ENCODE measurements around the gene ATP11A.
"Not testable (repeated sequence)": the region's sequence is repeated elsewhere in the genome, so short reads cannot be mapped to it uniquely, and the experiment has no call there.

ATP11A gene

GRCh38 chr13:112672651-112673284, 17.1 kb upstream of the ATP11A start:
- no peaks in the 10 kb centered on the region for H3K36me3 ChIP-seq (replicated peaks)
- no peak for DNase-seq
- no peak overlapping the region for H3K27ac ChIP-seq
- peaks cover 3% of the 10 kb centered on the region for H3K27me3 ChIP-seq (replicated peaks)
- in situ Hi-C loops (cut with HindIII; ENCODE audit: low pct_ligation_motif_present, low sequenced_read_pairs), result no loop called here
- no peak overlapping the region for H3K4me3 ChIP-seq (ENCODE audit: low read depth, low read length)
- no peak for TF ChIP-seq CTCF (IDR thresholded peaks at IDR 0.05; ENCODE audit: low read depth, low read length, missing control alignments)

- in situ Hi-C loops (cut with HindIII; ENCODE audit: low pct_ligation_motif_present, low sequenced_read_pairs), result no loop called here
- no peak for DNase-seq
- Histone ChIP-seq H3K36me3 (replicated peaks) (no peaks in the 10 kb centered on the region), H3K27ac (no peak overlapping the region), H3K4me3 (ENCODE audit: low read depth, low read length) (no peak overlapping the region), H3K27me3 (replicated peaks) (no peaks in the 10 kb centered on the region)
- no peak for TF ChIP-seq CTCF (IDR thresholded peaks at IDR 0.05; ENCODE audit: low read depth, low read length, missing control alignments)
Measured at GRCh38 chr13:112674412-112675365, 15.1 kb upstream of the ATP11A start.

GRCh38 chr13:112675366-112675756, 14.5 kb upstream of the ATP11A start:
- no peaks in the 10 kb centered on the region for H3K27me3 ChIP-seq (replicated peaks)
- H3K36me3 ChIP-seq (replicated peaks), result no peaks in the 10 kb centered on the region
- H3K27ac ChIP-seq, result no peak overlapping the region
- in situ Hi-C loops (cut with HindIII; ENCODE audit: low pct_ligation_motif_present, low sequenced_read_pairs), result no loop called here
- TF ChIP-seq CTCF (IDR thresholded peaks at IDR 0.05; ENCODE audit: low read depth, low read length, missing control alignments), result no peak
- H3K4me3 ChIP-seq (ENCODE audit: low read depth, low read length), result no peak overlapping the region
- no peak for DNase-seq

- H3K27ac ChIP-seq; H3K36me3 ChIP-seq (replicated peaks); DNase-seq; H3K4me3 ChIP-seq (ENCODE audit: low read depth, low read length); H3K27me3 ChIP-seq (replicated peaks); in situ Hi-C loops (cut with HindIII; ENCODE audit: low pct_ligation_motif_present, low sequenced_read_pairs): not testable (repeated sequence)
Measured at GRCh38 chr13:112677421-112677962, 12.3 kb upstream of the ATP11A start.

- H3K27me3 ChIP-seq (replicated peaks), result no peaks in the 10 kb centered on the region
- DNase-seq, result no peak
- no peak overlapping the region for H3K27ac ChIP-seq
- H3K36me3 ChIP-seq (replicated peaks), result no peaks in the 10 kb centered on the region
- TF ChIP-seq CTCF (IDR thresholded peaks at IDR 0.05; ENCODE audit: low read depth, low read length, missing control alignments), result no peak
- in situ Hi-C loops (cut with HindIII; ENCODE audit: low pct_ligation_motif_present, low sequenced_read_pairs), result no loop called here
- no peak overlapping the region for H3K4me3 ChIP-seq (ENCODE audit: low read depth, low read length)
Measured at GRCh38 chr13:112679381-112679780, 10.5 kb upstream of the ATP11A start.

Data from brain microvascular endothelial cell (primary cell).